AG10803 (cell line): ENCODE measurements around the gene GALNT1.
A peak's percentile ranks its signal among the peaks of the same experiment; 100 is the strongest.

Source experiments
- DNase-seq: peaks from one replicate; pipeline ENCODE4 v3.0.0; 2010; ENCODE audit warnings: low read depth
- H3K4me3 ChIP-seq: 2 replicates; pipeline ENCODE4 v1.5.1; 2011; ENCODE audit warnings: mild to moderate bottlenecking, low read length, control low read depth
- CTCF ChIP-seq: conservative IDR thresholded peaks from 2 replicates; pipeline ENCODE4 v1.5.1; 2011; ENCODE audit warnings: mild to moderate bottlenecking, low read length, control low read depth, inconsistent platforms

The GALNT1 gene

GRCh38 chr18:35755369-35755768 lies 173.8 kb downstream of the GALNT1 start:
- no peak for TF ChIP-seq CTCF
- no peak for DNase-seq
- no peak overlapping the region for H3K4me3 ChIP-seq

DNA sequence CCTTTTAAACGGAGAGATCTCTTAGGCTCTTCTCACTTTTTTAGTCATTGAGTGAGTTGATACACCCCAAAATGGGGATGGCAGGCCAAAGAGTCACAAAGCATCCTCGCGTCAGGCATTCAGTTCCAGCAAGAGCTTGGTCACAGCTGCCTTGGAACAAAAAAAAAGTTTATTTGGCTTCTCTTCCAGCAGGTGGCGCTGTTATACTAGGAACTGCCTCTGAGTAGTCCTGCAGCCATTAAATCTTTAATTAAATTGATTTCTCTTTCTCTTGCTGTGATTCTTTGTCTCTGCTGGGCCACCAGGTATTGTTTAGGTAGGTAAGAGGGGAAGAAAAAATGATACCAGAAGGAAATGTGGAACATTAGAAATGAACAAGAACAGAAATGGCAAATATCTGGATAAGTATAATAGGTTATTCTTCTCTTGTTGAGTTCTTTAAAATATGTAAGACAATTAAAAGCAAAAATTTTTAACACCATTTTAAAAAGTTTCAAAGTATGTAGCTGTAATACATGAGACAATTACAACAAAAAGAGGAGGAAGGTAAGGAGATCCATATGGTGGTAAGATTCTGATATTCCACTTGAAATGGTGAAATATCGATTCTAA lies 175.1 kb downstream of the GALNT1 start:
- peak; percentile 78 for TF ChIP-seq CTCF
- H3K4me3 ChIP-seq: no peak overlapping the region
- peak; percentile 57 for DNase-seq
